Right ventricle myocardium inferior (tissue), 1 donor: ENCODE results near the gene SYTL1. TPM values are rescaled to one million over a fixed set of nuclear protein-coding genes. Genes with fewer than 3 reads are reported as not detected.

Experiments
- total RNA-seq: library from RNA; stranded (reverse); fragmentation: NEBNext Ultra II Directional; extraction: Animal tissue kit (Norgen Biotek cat#: 25700); gene quantifications from one replicate; pipeline ENCODE4 v1.2.1, GENCODE V29; 2021
- donor health status: DM: no; HTN: yes; CAD: no; lungs with severe emphysema.

Gene SYTL1
- total RNA-seq, 1 donor from 2014 or later: 0.78 TPM

Other genes starting within 250 kb of the SYTL1 start
- gene SLC9A1, start 186.9 kb upstream of the SYTL1 start, total RNA-seq: 20.2 TPM
- 64.2 TPM for gene WDTC1, start 107.4 kb upstream of the SYTL1 start, total RNA-seq
- gene TMEM222, start 19.9 kb upstream of the SYTL1 start, total RNA-seq: 17.9 TPM
- 51.3 TPM for gene MAP3K6, start 24.9 kb downstream of the SYTL1 start, total RNA-seq
- gene FCN3, start 32.8 kb downstream of the SYTL1 start, total RNA-seq: 20.7 TPM
- gene CD164L2, start 41.3 kb downstream of the SYTL1 start, total RNA-seq: not detected
- gene GPR3, start 50.6 kb downstream of the SYTL1 start, total RNA-seq: not detected
- 57.3 TPM for gene WASF2, start 148.1 kb downstream of the SYTL1 start, total RNA-seq